SKM-1 treated with dmso at 0.1 percent for 144 hours (cell line): ENCODE data around the gene BCL2L12.
A peak's percentile ranks its signal among the peaks of the same experiment; 100 is the strongest.

Source experiments
- DNase-seq: peaks from one replicate; lab custom pipeline; 2025; ENCODE audit not compliant: unreplicated experiment; lab: John Stamatoyannopoulos, UW

BCL2L12 gene

GRCh38 chr19:49684251-49684982 lies 18.7 kb downstream of the BCL2L12 start:
- DNase-seq, result peak; percentile 0

GRCh38 chr19:49684983-49685553 lies 19.3 kb downstream of the BCL2L12 start:
- no peak for DNase-seq

- no peak for DNase-seq
Measured at GRCh38 chr19:49685845-49686332, 20.2 kb downstream of the BCL2L12 start.

GRCh38 chr19:49686503-49687088 lies 20.9 kb downstream of the BCL2L12 start:
- DNase-seq, result no peak

- DNase-seq, result no peak
Measured at GRCh38 chr19:49687150-49687549, 21.4 kb downstream of the BCL2L12 start.

- DNase-seq, result no peak
Measured at GRCh38 chr19:49687566-49688316, 22.0 kb downstream of the BCL2L12 start.

GRCh38 chr19:49688531-49689132 lies 22.9 kb downstream of the BCL2L12 start:
- DNase-seq, result no peak

- no peak for DNase-seq
Measured at GRCh38 chr19:49689133-49690078, 23.7 kb downstream of the BCL2L12 start, which contains the start of gene ADM5. TSS of gene ADM5 (plus strand) at chr19:49689594. CDS start at chr19:49689838, 244 bp downstream.

GRCh38 chr19:49690079-49690655 lies 24.4 kb downstream of the BCL2L12 start:
- no peak for DNase-seq

- DNase-seq, result no peak
Measured at GRCh38 chr19:49690656-49691242, 25.0 kb downstream of the BCL2L12 start, which contains the start of gene CPT1C. TSS of gene CPT1C (plus strand) at chr19:49691116. CDS start at chr19:49692253, 1,137 bp downstream.

- DNase-seq, result no peak
Measured at GRCh38 chr19:49691243-49692146, 25.8 kb downstream of the BCL2L12 start.

GRCh38 chr19:49692147-49692506 lies 26.4 kb downstream of the BCL2L12 start:
- no peak for DNase-seq

GRCh38 chr19:49696115-49696514 lies 30.4 kb downstream of the BCL2L12 start:
- no peak for DNase-seq

GRCh38 chr19:49696865-49697264 lies 31.1 kb downstream of the BCL2L12 start:
- no peak for DNase-seq

GRCh38 chr19:49699364-49699763 lies 33.6 kb downstream of the BCL2L12 start:
- no peak for DNase-seq

GRCh38 chr19:49700563-49700962 lies 34.8 kb downstream of the BCL2L12 start:
- no peak for DNase-seq

- DNase-seq, result no peak
Measured at GRCh38 chr19:49701271-49701786, 35.6 kb downstream of the BCL2L12 start.
